IMR-90 (cell line): ENCODE results near the gene SH3BP5.

ENCODE experiments used
- BHLHE40 ChIP-seq: fragments of 150-350 bp; IDR thresholded peaks from 2 replicates; pipeline ENCODE4 v1.6.1; 2016; ENCODE audit warnings: mild to moderate bottlenecking, low read depth, low read length
- CEBPB ChIP-seq: IDR thresholded peaks from 2 replicates; pipeline ENCODE4 v1.6.1; 2012; ENCODE audit warnings: low read depth, low read length, improper control_type of control experiment
- CTCF ChIP-seq: conservative IDR thresholded peaks from 2 replicates; pipeline ENCODE4 v1.5.1; 2012; ENCODE audit warnings: mild to moderate bottlenecking, low read depth, low read length, improper control_type of control experiment
- MAZ ChIP-seq: IDR thresholded peaks from 2 replicates; pipeline ENCODE4 v1.6.1; 2012; ENCODE audit warnings: low read depth, mild to moderate bottlenecking, low read length, improper control_type of control experiment, moderate library complexity, borderline replicate concordance
- NFE2L2 ChIP-seq: fragments of 150-350 bp; IDR thresholded peaks from 2 replicates; pipeline ENCODE4 v1.6.1; 2016; ENCODE audit warnings: low read depth, mild to moderate bottlenecking, low read length
- POLR2A ChIP-seq: IDR thresholded peaks from 2 replicates; pipeline ENCODE4 v1.6.1; 2012; ENCODE audit warnings: mild to moderate bottlenecking, low read depth, low read length
- RAD21 ChIP-seq: IDR thresholded peaks from 2 replicates; pipeline ENCODE4 v1.6.1; 2012; ENCODE audit warnings: low read length, improper control_type of control experiment
- RCOR1 ChIP-seq: IDR thresholded peaks from 2 replicates; pipeline ENCODE4 v1.6.1; 2012; ENCODE audit warnings: mild to moderate bottlenecking, low read length, improper control_type of control experiment; ENCODE audit not compliant: insufficient replicate concordance
- RFX5 ChIP-seq: IDR thresholded peaks from 2 replicates; pipeline ENCODE4 v1.8.0; 2012; ENCODE audit warnings: low read depth, mild to moderate bottlenecking, low read length, moderate library complexity
- SMC3 ChIP-seq: fragments of 150-350 bp; IDR thresholded peaks from 2 replicates; pipeline ENCODE4 v1.6.1; 2016; ENCODE audit warnings: low read depth, mild to moderate bottlenecking, antibody characterized with exemption, low read length, moderate library complexity

- no peak for TF ChIP-seq CTCF
- no peak for TF ChIP-seq BHLHE40
- TF ChIP-seq RAD21: no peak
- no peak for TF ChIP-seq SMC3
- TF ChIP-seq POLR2A: no peak
- TF ChIP-seq CEBPB: no peak
- TF ChIP-seq RFX5: no peak
- no peak for TF ChIP-seq MAZ
- no peak for TF ChIP-seq RCOR1
- TF ChIP-seq NFE2L2: no peak
These were observed 5.7 kb downstream of the SH3BP5 start for GRCh38 chr3:15326673-15327072.
